GM21717 (cell line): Measurements from ENCODE around the gene AFG1L.
"Not testable (repeated sequence)": the region's sequence is repeated elsewhere in the genome, so short reads cannot be mapped to it uniquely, and the experiment has no call there.

Experiments used
- ATAC-seq: cut with Tn5 transposase; IDR thresholded peaks from one replicate; pipeline ENCODE4 v1.9.1; 2021; ENCODE audit warnings: mild to moderate bottlenecking, moderate library complexity; ENCODE audit not compliant: unreplicated experiment

AFG1L gene

DNA sequence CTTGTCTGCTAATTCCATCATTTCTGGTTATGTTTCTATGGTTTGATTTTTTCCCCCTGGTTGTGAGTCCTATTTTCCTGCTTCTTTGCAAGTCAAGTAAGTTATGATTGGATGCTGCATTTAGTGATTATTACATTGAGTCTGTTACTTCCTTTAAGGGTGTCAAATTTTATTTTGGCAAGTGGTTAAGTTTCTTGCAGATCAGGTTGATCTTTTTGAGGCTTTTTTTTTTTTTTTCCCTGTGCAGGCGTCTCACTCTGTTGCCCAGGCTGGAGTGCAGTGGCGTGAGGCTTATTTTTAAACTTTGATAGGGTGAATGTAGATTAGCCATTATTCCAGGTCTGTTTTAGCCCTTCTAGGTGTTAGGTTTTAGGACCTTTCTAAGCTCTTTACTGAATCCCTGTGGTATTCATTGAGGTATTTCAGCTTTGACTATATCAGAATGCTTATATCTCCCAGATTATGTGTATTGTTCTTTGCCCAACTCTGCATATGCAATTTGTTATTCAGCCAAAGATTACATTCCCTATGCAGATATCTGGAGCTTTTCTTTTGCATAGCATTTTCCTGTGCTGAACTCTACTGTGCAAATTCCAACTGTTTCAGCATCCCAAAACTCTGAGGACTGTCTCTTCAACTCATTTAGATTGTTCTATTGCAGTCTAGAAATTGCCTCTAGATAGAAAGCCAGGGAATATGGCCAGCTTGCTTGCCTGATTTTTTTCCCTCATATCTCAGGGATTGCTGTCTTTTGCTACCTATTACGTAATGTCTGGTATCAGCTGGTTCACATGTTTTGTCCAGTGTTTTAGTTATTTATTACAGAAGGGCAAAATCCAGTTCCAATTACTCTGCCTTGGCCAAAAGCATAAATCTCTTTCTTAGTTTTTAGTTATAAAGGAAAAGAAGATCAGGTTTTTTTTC is 113.3 kb downstream of the AFG1L start:
- ATAC-seq: no peak

DNA sequence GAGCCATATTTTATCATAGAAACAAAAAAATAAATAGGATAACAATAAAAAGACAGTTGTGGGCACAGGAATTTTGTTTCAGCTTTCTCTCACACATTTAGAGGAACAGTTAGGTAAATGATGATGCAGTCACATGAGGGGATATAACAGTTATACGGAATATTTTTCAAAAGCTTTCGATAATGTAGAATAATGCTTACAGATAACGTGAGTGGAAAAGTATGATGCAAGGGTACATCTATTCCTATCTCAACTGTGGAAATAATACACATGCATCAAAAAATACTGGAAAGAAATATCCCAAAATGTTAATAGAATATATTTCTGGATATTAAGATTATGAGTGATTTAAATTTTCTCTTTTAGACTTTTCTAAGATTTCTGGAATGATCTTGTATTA is 114.0 kb downstream of the AFG1L start:
- ATAC-seq: no peak

DNA sequence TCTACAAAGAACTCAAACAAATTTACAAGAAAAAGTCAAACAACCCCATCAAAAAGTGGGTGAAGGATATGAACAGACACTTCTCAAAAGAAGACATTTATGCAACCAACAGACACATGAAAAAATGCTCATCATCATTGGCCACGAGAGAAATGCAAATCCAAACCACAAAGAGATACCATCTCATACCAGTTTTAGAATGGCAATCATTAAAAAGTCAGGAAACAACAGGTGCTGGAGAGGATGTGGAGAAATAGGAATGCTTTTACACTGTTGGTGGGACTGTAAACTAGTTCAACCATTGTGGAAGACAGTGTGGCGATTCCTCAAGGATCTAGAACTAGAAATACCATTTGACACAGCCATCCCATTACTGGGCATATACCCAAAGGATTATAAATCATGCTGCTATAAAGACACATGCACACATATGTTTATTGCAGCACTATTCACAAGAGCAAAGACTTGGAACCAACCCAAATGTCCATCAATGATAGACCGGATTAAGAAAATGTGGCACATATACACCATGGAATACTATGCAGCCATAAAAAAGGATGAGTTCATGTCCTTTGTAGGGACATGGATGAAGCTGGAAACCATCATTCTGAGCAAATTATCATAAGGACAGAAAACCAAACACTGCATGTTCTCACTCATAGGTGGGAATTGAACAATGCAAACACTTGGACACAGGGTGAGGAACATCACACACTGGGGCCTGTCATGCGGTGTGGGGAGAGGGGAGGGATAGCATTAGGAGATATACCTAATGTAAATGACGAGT is 121.4 kb downstream of the AFG1L start:
- ATAC-seq: not testable (repeated sequence)

DNA sequence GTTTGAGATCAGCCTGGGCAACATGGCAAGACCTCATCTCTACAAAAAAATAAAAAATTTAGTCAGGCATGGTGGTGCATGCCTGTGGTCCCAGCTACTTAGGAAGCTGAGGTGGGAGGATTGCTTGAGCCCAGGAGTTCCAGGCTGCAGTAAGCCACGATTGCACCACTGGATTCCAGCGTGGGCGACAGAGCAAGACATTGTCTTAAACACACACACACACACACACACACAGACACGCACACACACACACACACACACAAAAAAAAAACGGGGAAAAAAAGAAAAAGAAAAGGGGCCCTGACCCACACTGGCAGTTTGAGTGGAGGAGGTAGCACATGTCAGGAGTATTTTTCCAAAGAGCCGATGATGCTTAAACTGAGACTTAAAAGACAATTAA is 122.2 kb downstream of the AFG1L start:
- ATAC-seq: no peak

DNA sequence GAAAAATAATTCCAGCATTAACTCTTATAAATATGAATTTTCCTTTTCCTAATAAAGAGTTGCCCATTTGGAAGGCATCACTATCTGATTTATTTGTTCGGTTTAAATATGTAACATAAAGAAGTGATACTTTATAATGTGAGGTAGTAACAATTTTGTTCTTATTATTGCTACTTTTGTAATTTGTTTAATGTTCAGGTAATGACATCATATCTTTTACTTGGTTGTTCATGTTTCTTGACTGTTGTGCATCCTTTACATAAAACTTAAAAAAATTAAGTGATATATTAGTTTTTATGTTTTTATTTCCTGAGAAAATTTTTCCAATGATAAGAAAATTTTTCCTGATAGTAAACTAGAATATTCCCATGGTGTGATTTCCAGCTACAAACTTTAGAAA is 124.6 kb downstream of the AFG1L start:
- ATAC-seq: no peak

DNA sequence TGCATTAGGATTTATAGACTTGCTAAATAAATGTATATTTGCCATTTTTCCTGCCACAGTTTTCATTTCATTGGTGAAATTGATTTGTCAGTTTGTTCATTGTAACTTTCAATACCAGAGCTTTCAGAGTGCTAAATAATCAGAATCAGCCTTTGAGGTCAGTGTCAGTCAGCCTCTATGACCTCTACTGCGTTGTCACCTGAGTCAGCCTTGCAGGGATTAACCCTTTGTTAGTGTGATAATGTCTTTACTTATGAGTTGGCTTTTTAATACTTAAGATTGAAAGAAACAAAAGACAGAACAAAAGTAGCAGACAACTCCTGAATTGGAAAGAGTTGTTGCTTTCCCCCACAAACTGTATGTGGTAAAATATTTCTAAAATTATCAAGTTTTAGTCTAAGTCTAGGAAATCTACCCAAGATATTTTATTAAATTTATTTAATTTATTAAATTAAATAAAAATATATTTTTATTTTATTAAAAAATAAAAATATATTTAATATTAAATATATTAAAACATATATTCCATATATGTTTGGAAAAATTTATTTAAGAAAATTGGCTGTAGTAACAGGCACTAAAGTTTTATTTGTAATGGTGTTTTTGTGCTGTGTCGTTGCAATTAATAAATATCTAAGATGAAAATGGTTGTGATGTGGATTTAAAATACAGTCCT is 125.2 kb downstream of the AFG1L start:
- ATAC-seq: no peak

DNA sequence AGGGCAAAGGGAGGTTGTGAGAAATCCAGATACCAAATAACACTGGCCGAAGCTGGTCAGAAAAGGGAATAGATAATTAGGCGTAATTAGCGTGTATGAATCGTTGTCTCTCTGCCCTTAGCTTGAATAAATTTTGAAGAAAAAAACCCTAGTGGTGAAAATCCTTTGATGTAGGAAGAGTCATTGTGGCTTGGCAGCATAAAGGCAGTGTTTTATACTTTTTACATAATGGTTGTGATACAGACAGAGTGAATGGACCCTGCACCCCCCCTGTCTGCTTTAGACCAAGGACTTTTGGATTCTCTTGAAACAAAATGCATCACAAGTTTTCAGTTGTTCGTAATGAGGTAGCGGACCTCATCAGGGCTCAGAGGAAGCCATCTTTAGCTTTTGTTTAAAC is 126.5 kb downstream of the AFG1L start:
- ATAC-seq: no peak

DNA sequence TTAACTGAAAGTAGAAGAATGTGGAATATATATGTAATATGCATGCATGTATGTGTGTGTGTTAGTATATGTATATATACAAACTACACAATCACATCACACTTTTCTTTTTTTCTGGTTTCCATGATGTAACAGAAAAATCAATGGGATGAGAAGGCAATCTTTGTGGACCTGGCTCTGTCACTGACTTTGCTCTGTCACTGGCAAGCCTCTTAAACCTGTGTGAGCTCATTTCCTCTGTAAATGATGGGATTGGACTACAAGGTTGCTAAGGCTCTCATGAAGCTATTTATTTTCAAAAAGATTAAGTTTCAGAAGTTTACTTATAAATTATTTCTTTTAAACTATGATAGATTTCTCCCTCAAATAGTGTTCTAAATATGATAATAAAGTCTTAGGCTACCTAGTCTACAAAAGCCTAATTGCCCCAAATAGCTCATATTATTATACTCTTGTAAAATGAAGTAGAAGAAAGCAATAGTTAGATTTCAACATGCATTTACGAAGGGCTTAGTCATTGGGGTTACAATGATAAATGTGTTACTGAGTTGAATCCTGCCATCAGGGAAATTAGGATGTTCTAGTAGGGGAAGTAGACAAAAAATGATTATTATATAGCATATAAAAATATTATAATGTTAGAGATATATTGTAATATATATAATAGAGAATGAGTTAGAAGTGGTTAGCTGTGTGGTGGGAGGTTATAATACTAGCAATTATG is 129.3 kb downstream of the AFG1L start:
- no peak for ATAC-seq

DNA sequence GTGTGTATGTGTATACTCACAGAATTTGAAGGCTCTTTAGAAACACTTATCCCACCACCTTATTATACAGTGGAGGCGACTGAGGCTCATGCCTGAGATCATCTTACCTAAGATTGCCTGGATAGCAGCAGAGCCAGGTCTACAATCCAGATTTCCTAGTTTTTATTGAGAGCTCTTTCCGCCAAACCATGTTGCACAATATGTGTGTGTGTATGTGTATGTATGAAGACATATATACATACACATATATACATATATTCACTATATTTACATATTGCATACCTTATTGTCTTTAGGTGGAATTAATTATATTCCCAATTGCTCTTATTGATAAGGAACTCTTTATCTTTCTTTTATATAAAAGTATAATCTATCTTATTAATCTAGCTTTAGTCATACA is 130.6 kb downstream of the AFG1L start:
- no peak for ATAC-seq

DNA sequence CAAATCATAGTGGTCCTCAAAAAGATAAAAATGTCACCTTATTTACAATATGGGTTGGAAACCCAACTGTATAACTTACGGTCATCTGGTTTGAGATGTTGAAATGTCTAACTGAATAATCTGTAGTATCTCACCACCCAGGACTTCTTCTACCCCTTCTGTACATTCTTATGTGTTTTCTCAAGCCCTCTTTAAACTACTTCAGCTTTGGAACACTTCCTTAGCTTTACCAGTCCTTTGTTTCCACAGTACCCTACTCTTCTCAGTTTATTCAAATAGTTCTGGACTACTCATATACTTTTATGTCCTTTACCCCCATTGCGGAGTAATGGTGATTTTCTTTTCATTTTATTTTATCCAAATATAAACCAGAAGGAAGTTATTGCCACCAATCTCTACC is 137.3 kb downstream of the AFG1L start:
- no peak for ATAC-seq

DNA sequence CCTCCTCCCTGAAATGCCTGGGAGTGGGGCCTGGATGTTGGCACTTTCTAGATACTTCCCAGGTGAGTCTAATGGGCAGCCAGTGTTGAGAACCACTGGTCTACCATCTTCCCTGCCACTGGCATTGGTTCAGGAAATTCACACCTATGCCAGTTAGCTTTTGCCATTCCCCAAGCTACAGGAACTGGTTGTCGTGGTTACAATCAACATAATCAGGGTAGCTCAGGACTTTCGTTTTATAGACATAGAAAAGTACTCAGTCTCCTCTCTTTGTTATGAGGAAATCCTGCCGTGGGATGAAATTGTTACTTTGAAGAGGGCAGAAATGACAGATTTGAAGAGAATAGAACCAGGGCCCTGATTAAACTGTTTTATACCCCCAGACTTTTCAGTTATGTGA is 137.9 kb downstream of the AFG1L start:
- no peak for ATAC-seq

DNA sequence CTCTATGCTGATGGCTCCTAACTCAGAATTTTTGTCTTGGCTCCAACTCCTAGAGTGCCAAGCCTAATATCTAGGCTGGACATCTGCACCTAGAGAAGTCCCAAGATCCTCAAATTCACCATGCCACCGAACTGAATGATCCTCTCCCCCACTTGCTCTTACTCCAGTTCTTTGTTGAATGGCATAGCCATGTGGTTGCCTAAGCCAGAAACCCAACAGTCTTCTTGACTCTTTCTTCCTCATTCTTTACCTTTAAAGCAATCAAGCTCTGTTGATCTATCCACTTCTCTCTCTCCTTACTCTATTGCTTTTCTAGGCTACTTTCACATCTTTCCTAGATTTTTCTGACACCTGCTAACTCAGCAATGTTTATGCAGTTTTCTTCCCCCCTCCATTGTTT is 139.4 kb downstream of the AFG1L start:
- no peak for ATAC-seq

DNA sequence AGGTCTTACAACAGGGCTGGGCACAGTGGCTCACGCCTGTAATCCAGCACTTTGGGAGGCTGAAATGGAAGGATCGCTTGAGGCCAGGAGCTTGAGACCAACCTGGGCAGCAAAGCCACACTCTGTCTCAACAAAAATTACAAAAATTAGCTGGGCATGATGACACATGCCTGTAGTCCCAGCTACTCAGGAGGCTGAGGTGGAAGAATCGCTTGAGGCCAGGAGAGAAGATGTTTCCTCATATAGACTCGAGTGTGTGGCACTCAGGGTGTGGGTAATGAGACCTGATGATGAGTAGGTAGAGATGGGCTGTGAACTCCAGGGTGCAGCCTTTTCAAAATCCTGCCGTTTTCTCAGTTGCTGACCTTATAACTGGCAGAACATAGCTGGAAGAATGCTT is 140.5 kb downstream of the AFG1L start:
- ATAC-seq: no peak

DNA sequence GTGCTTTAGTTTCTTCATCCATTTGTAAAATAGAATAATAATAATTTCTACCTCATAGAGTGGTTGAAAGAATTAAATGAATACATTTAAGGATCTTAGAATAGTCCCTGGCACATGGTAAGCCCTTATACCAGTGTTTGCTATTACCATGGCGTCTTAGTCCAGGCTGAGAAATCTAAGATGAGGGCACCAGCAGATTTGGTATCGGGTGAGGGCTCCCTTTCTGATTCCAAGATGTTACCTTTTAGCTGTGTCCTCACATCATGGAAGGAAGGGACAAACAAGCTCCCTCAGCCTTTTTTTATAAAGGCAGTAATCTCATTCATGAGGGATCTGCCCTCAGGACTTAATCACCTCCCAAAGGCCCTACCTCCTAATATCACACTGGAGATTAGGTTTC is 141.9 kb downstream of the AFG1L start:
- ATAC-seq: no peak

DNA sequence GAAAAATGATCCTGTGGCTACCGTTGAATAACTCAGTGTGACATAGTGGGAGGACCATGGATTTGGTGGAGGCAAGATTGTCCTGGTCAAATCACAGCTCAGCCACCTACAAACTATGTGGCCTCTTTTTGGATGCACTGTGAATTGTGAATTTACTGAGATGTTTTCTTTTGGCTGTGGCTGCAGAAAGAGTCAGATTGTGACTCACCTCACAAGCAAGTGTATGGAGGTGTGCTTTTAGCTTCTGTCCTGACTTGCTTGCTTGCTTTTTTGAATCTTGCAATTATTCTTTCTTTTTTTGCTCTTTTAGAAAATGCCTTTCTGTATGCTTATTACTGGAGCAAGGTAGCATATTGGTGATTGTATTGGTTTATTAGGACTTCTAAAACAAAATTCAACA is 143.0 kb downstream of the AFG1L start:
- no peak for ATAC-seq

DNA sequence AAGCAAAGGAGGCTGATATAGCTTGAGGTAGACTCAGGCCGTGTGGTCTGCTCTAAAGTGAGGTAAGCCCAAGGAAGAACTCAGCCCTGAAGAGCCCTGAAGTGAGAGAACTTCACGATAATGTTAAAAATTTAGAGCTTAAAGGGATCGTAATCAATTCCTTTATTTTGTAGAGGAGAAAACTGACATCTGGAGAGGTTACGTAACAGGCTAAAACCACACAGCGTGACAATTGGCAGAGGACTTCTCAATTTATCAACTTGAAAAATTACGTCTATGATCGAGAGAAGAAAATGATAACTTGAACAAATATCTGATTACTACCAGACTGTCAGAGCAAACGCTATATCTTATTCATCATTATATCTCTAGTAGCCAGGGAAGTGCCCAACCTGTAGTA is 144.1 kb downstream of the AFG1L start:
- no peak for ATAC-seq

DNA sequence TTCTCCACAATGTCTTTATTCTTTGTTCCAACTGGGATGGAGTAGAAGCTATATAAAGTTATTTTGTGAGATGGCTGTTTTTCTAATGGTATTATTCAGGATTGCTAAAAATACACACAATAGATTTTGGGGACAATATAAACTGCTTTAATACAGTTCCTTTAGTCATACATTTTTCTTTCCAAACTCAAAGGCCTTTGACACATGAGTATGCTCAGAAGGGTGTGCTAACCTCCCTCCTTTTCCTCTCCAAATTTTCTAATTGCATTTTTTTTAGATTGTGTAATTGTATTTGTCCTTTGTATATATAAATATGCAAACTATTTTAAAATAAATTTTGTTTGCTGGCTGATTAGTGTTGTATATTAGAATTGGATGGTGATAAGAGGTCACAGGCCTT is 146.3 kb downstream of the AFG1L start:
- no peak for ATAC-seq

DNA sequence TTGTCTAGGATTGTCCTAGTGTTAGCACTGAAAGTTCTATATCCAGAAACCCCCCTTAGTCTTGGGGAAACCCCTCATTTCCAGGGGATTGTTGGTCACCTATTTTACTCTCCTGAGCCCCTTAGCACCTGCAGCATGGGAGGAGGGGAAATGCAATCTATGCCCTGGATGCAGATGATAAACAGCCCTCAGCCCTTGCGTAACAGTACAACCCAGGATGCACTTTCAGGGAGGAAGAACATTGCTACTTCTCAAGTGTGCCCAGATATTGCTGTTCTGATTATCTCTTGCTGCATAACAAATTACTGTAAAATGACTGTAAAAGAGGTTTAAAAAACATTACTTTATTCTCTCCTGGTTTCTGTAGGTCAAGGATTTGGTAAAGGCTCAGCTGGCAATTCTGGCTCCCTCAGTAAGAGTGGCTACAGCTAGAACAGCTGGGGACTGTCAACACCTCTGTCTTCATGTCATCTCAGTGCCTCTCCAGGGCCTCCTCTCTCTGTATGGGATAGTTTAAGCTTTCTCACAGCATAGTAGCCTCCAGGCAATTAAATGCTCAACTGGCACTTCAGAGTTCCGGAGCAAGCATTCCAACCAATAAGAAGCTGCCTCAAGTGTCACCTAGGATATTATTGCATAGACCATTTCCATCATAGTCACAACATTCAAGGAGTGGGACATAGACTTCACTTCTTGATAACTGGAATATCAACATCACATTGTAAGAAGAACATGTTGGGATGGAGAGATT is 148.1 kb downstream of the AFG1L start:
- no peak for ATAC-seq

DNA sequence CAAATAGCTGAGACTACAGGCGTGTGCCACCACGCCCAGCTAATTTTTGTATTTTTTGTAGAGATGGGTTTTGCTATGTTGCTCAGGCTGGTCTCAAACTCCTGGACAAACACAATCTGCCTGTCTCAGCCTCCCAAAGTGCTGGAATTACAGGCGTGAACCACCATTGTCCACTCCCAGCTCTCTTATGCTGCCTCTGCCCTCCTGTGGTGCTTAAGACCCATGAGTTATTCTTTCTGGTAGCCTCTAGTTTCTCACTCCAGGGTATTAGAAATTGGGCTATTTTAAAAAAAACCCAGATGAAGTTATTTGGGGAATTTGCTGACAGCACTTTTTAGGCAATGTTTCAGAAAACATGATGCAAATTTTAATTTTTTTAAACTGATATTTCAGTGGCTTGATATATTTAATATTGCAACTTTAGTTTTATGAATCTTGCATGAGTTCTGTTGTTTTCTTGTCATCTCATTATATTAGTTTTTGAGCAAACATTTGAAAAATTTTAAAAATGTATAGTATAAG is 151.8 kb downstream of the AFG1L start:
- ATAC-seq: no peak

DNA sequence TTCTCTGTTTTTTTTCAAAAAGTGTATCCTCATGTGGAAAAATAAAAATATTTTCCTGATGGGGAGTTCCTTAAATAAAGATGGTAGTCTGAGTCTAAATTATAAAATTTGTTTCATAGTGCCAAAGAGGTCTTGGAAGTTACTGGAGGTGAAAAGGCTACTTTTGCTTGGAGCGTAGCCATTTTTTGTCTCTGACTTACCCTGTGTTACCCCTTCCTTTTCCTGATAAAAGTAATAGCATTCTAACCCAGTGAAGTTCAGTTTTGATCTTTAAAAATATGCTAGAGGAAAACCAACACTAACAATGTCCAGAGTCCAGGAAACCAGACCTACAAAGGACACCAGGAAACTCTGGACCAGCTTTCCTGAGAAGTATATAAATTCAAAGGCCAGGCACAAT is 153.6 kb downstream of the AFG1L start:
- no peak for ATAC-seq
